T-helper 2 cell treated with Interferon-gamma antibody and Interleukin-4, amounts not matched to agents 5 μg/mL and 100 μg/mL, for 36 hours (primary cell): ENCODE results near the gene ASIP.
"Not testable (repeated sequence)": the region's sequence is repeated elsewhere in the genome, so short reads cannot be mapped to it uniquely, and the experiment has no call there.

Experiments
- DNase-seq: peaks from one replicate; pipeline ENCODE4 v3.0.0; 2021; ENCODE audit warnings: low spot score
- H3K27ac Mint-ChIP-seq: one replicate; pipeline ENCODE4 v1.8.0; 2021; ENCODE audit warnings: mild to moderate bottlenecking, mixed read lengths
- H3K27me3 Mint-ChIP-seq: one replicate; pipeline ENCODE4 v1.8.0; 2021; ENCODE audit warnings: low read depth, mixed read lengths
- H3K36me3 Mint-ChIP-seq: one replicate; pipeline ENCODE4 v1.8.0; 2021; ENCODE audit warnings: low read depth, mixed read lengths
- H3K4me1 Mint-ChIP-seq: one replicate; pipeline ENCODE4 v1.8.0; 2021; ENCODE audit warnings: low read depth, mixed read lengths
- H3K4me3 Mint-ChIP-seq: one replicate; pipeline ENCODE4 v1.8.0; 2022; ENCODE audit warnings: mild to moderate bottlenecking, moderate library complexity, mixed read lengths
- H3K9me3 Mint-ChIP-seq: one replicate; pipeline ENCODE4 v1.8.0; 2021; ENCODE audit warnings: mixed read lengths

The ASIP gene

DNA sequence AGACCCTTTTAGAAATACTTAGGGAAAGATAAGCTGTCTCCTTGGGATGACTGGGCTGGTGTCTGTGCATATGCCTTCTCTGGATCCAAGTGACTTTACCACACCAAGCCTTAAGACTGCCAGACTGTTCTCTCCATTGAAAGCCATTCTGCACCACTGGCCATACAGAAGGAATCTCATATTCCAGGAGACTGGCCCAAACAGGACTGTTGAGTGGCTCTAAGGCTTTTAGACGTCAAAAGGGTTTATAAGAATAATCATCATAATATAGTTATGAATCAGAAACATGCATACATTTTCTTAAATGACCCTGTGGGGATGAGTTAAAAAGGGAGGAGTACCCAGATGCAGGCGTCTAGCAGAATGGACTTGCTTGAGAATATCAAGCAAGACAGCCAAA, 17.0 kb upstream of the ASIP start:
- H3K4me3 Mint-ChIP-seq, H3K27me3 Mint-ChIP-seq, H3K27ac Mint-ChIP-seq, DNase-seq, H3K4me1 Mint-ChIP-seq, H3K36me3 Mint-ChIP-seq, H3K9me3 Mint-ChIP-seq: not testable (repeated sequence)

DNA sequence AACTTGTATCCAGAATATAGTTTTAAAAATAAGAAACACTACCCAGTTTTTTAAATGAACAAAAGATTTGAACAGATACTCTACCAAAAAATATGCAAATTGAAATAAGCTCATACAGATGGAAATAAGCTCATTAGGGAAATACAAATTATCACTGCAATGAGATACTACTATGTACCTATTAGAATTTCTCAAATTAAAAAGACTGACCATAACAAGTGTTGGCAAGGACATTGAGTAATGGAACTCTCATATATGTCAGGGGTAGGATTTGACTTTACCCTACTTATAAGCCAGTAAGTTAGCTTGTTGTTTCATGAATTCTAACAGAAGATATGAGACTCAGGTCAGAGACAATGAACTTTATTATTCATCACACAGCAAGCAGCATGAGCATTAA, 9.6 kb upstream of the ASIP start:
- DNase-seq: no peak
- Mint-ChIP-seq H3K4me1 (no peaks in the 10 kb centered on the region), H3K27ac (no peak overlapping the region), H3K4me3 (no peak overlapping the region), H3K9me3 (peaks cover 13% of the 10 kb centered on the region), H3K36me3 (no peaks in the 10 kb centered on the region), H3K27me3 (peaks cover 7% of the 10 kb centered on the region)

DNA sequence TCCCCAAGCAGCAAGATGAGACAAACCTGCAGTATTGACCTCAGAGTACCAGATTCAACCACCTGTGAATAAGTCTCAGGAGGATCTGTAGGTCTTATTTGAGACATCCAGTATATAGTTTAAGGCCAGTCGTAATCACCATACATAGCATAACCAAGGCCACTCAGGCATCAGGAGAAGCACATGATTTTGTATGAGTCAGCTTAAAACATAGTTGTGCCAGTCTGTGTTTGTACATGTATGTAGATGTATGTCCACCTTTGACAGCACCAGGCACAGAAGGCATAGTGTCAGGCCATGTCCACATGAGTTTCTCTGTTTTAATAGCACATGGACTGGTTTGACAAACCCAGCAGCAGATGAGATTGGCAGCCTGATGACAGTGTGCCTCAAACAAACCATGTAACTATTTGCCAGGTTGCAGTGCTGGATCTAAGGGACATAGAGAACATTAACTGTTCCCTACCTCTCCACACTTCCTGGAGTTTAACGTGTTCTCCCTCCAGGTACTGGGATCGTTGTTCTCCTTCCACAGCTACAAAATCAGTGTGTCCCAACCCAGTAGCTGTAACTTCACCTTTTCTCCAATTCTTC, 8.6 kb upstream of the ASIP start:
- H3K4me1 Mint-ChIP-seq: no peaks in the 10 kb centered on the region
- H3K9me3 Mint-ChIP-seq: peaks cover 21% of the 10 kb centered on the region
- H3K36me3 Mint-ChIP-seq: no peaks in the 10 kb centered on the region
- H3K27ac Mint-ChIP-seq: no peak overlapping the region
- H3K4me3 Mint-ChIP-seq: no peak overlapping the region
- H3K27me3 Mint-ChIP-seq: peaks cover 7% of the 10 kb centered on the region
- DNase-seq: no peak

DNA sequence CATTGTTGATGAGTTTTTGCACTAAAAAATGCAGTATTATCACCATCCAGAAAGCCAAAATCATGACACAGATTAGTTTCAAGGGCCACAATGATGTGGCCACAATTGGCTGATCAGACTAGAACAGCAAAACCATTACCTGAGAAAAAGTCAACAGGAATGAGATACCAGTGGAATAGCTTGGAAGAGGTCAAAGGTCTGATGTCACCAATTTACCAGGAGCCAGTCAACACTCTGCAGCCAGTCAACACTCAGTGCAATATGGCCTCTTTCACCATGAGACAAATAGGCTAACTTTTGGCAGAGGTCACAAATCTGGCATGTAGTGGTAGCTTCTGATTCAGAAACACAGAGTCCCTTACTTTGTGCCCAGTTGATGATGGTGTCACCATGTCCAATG, 7.5 kb upstream of the ASIP start:
- Mint-ChIP-seq H3K9me3 (peaks cover 30% of the 10 kb centered on the region), H3K4me3 (no peak overlapping the region), H3K4me1 (no peaks in the 10 kb centered on the region), H3K27me3 (peaks cover 12% of the 10 kb centered on the region), H3K36me3 (no peaks in the 10 kb centered on the region), H3K27ac (no peak overlapping the region)
- no peak for DNase-seq

DNA sequence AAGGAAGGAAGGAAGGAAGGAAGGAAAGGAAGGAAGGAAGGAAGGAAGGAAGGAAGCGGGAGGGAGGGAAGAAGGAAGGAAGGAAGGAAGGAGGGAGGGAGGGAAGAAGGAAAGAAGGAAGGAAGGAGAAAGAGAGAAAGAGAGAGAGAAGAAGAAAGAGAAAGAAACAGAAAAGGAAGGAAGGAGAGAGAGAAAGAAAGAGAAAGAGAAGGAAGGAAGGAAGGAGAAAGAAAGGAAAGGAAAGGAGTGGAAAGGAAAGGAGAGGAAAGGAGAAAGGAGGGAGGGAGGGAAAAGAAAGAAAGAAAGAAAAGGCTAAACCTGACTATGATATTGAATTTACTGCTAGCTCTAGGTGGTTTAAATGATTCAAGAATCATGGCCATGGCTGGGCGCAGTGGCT, 5.3 kb upstream of the ASIP start:
- DNase-seq: no peak
- peaks cover 2% of the 10 kb centered on the region for H3K36me3 Mint-ChIP-seq
- H3K27me3 Mint-ChIP-seq: peaks cover 18% of the 10 kb centered on the region
- H3K27ac Mint-ChIP-seq: no peak overlapping the region
- H3K4me1 Mint-ChIP-seq: peaks cover 2% of the 10 kb centered on the region
- peaks cover 30% of the 10 kb centered on the region for H3K9me3 Mint-ChIP-seq
- H3K4me3 Mint-ChIP-seq: no peak overlapping the region

DNA sequence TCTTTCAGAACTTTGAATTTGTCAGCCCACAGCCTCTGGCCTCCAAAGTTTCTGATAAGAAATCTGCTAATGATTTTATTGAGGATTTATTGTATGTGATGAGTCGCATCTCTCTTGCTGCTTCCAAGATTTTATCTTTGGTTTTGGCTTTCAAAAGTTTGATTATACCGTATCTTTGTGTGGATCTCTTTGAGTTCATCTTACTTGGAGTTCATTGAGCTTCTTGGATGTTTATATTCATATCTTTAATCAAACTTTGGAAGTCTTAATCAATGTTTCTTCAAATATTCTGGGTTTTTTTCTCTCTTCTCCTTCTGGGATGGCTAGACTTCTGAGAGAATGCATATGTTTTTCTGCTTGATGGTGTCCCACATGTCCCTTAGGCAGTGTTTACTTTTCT, 3.3 kb upstream of the ASIP start:
- no peak overlapping the region for H3K4me3 Mint-ChIP-seq
- H3K27me3 Mint-ChIP-seq: peaks cover 18% of the 10 kb centered on the region
- peaks cover 25% of the 10 kb centered on the region for H3K9me3 Mint-ChIP-seq
- no peak overlapping the region for H3K27ac Mint-ChIP-seq
- peaks cover 2% of the 10 kb centered on the region for H3K36me3 Mint-ChIP-seq
- H3K4me1 Mint-ChIP-seq: peaks cover 7% of the 10 kb centered on the region
- no peak for DNase-seq

DNA sequence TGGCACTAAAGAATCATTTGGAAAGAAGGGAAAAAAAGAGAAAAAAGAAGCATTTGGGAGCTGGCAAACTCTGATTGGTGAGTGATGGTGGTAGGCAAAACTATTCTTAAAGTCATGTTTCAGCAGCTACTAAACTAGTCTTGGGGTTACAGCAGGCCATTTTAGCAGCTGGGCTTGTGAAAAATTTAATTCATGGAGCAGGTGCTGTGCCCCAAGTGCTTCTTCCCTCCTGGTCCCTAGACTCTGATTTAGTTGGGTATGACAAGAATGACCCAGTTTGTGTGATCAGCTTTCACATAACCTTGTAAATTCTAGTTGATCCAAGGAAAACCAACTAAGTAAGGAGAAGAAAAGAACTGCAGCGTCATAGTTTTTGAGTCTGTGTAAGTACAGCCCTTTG, 1.1 kb upstream of the ASIP start:
- no peak for DNase-seq
- Mint-ChIP-seq H3K4me3 (no peak overlapping the region), H3K4me1 (peaks cover 7% of the 10 kb centered on the region), H3K27ac (no peak overlapping the region), H3K9me3 (peaks cover 25% of the 10 kb centered on the region), H3K36me3 (peaks cover 2% of the 10 kb centered on the region), H3K27me3 (peaks cover 16% of the 10 kb centered on the region)

DNA sequence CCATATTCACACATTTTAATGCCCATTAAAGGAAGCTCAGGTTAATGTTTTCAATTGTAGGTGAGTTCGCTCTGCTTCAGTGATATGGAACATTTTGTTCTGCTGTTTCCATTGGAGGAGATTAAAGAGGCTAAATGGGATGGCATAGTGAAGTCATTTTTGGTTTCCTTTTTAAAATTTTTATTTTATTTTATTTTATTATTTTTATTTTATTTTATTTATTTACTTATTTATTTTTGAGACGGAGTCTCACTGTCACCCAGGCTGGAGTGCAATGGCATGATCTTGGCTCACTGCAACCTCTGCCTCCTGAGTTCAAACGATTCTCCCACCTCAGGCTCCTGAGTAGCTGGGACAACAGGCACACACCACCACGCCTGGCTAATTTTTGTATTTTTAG, 792 bp downstream of the ASIP start:
- not testable (repeated sequence) for H3K4me3 Mint-ChIP-seq, H3K27ac Mint-ChIP-seq
- H3K27me3 Mint-ChIP-seq: peaks cover 16% of the 10 kb centered on the region

DNA sequence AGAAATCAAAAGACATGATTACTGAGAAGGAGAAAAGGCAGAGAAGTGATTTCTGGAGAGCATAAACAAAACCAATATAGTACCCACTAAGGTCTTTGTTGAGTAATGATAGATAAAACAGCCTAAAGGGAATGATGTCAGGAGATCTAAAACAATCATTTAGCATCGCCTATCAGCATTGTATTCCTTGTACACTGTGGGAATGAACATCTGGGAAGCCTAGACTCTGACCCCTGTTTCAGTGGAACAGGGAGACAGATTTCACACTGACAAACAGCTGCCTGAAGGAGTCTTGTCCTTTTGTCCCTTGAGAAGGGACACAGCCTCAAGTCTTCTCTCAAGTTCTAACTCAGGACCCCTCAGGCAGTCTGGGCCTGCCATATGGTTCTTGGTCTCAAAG, 1.7 kb downstream of the ASIP start:
- Mint-ChIP-seq H3K9me3 (peaks cover 7% of the 10 kb centered on the region), H3K27ac (no peak overlapping the region), H3K4me3 (no peak overlapping the region), H3K36me3 (peaks cover 2% of the 10 kb centered on the region), H3K4me1 (peaks cover 7% of the 10 kb centered on the region), H3K27me3 (peaks cover 13% of the 10 kb centered on the region)
- no peak for DNase-seq

More for the DNA sequence above, 792 bp downstream of the ASIP start:
- peaks cover 16% of the 10 kb centered on the region for H3K9me3 Mint-ChIP-seq
- not testable (repeated sequence) for H3K36me3 Mint-ChIP-seq, DNase-seq, H3K4me1 Mint-ChIP-seq

DNA sequence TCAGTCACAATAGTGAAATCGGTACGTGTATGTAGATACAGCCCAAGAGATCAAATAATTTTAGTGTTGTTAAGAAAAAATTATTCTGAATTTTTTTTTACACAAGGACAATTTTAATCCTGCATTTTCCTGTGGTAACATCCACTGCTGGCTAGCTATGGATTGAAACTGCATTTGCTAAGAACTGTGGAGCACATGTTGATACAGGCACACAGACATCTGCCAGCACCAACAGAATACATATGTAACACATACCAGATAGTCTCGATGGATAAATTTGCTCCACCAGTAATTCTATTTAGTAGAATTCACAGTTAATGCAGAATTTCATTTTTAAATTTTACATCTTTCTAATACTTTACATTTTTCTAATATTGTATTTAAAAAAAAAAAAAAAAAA, 2.2 kb downstream of the ASIP start:
- H3K27me3 Mint-ChIP-seq: peaks cover 9% of the 10 kb centered on the region
- DNase-seq: no peak
- no peak overlapping the region for H3K4me3 Mint-ChIP-seq
- H3K9me3 Mint-ChIP-seq: peaks cover 2% of the 10 kb centered on the region
- H3K4me1 Mint-ChIP-seq: peaks cover 11% of the 10 kb centered on the region
- peaks cover 2% of the 10 kb centered on the region for H3K36me3 Mint-ChIP-seq
- no peak overlapping the region for H3K27ac Mint-ChIP-seq

DNA sequence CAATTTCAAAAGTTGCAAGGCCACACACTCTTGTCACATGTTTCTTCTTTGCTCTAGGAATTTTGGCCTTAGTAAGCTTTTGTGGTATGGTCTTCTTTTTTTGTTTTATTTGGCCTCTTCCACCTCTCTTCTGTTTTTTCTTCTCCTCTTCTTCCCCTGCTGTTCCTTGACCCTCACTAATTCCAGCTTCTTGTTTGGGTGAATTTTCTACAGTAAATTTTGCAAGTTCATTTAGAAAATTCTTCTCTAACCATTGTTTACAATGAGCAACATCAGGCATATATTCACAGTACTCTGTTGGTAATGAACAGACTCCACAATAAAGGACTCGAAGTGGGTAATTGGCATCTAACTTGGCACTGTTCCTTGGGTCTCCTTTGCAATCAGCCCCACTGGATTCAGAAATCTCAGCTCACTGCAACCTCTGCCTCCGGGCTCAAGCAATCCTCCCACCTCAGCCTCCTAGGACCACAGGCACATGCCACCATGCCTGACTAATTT, 5.0 kb downstream of the ASIP start:
- Mint-ChIP-seq H3K36me3 (no peaks in the 10 kb centered on the region), H3K27ac (no peak overlapping the region), H3K9me3 (no peaks in the 10 kb centered on the region), H3K27me3 (peaks cover under 1% of the 10 kb centered on the region), H3K4me3 (no peak overlapping the region), H3K4me1 (peaks cover 16% of the 10 kb centered on the region)
- DNase-seq: no peak

DNA sequence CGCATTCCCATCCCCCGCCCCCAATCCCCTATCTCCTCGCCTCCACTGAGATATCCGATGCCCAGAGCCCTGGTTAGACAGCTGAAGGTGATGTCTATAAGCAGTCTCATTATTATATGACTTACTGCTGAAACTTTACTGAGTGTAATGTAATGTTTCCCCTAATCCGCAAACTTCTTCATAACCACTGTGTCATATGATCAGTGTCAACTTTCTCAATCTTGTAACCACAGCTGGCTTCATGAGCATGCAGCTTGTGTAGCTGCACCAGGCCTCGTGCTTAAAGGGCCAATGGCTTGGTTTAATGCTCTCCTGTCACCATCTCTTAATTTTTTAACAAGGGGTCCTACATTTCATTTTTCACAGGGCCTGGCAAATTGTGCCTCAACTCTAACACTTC, 8.1 kb downstream of the ASIP start:
- Mint-ChIP-seq H3K36me3 (no peaks in the 10 kb centered on the region), H3K4me1 (peaks cover 13% of the 10 kb centered on the region), H3K4me3 (peak overlapping the region; percentile 5), H3K9me3 (no peaks in the 10 kb centered on the region), H3K27me3 (no peaks in the 10 kb centered on the region), H3K27ac (no peak overlapping the region)
- peak; percentile 31 for DNase-seq

DNA sequence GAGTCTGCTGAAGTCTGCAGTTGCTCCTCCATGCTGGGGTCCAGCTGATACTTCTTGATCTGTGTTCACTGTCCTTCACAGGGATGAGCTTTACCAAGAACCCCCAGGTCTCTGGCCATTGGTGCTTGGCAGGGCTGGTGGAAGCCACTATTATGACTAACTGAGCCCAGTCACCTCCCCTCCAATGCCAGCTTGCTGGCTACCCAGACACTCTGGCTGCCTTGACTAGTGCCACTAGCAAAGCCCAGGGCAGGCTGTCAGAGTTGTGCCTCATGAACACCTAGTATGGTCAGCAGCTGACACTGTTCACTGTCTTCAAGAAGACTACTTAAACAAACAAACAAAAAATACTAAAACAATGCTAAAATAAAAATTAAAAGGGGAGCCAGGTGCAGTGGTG, 8.8 kb downstream of the ASIP start:
- DNase-seq: no peak
- Mint-ChIP-seq H3K36me3 (no peaks in the 10 kb centered on the region), H3K4me3 (no peak overlapping the region), H3K4me1 (peaks cover 13% of the 10 kb centered on the region), H3K27me3 (no peaks in the 10 kb centered on the region), H3K27ac (no peak overlapping the region), H3K9me3 (no peaks in the 10 kb centered on the region)

DNA sequence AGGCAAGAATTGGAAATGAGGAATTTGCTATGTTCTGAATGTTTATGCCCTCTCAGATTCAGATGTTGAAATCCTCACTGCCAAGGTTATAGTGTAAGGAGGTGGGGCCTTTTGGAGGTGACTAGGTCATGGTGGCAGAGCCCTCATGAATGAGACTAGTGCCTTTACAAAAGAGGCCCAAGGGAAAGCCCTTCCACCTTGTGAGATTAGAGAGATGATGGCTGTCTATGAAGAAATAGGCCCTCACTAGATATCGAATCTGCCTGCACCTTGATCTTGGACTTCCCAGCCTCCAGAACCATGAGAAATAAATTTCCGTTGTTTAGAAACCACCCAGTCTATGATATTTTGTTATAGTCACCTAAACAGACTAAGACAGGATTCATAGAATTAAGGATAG, 10.4 kb downstream of the ASIP start:
- Mint-ChIP-seq H3K27ac (no peak overlapping the region), H3K9me3 (no peaks in the 10 kb centered on the region), H3K4me3 (no peak overlapping the region), H3K4me1 (peaks cover 13% of the 10 kb centered on the region), H3K36me3 (no peaks in the 10 kb centered on the region), H3K27me3 (no peaks in the 10 kb centered on the region)
- no peak for DNase-seq

DNA sequence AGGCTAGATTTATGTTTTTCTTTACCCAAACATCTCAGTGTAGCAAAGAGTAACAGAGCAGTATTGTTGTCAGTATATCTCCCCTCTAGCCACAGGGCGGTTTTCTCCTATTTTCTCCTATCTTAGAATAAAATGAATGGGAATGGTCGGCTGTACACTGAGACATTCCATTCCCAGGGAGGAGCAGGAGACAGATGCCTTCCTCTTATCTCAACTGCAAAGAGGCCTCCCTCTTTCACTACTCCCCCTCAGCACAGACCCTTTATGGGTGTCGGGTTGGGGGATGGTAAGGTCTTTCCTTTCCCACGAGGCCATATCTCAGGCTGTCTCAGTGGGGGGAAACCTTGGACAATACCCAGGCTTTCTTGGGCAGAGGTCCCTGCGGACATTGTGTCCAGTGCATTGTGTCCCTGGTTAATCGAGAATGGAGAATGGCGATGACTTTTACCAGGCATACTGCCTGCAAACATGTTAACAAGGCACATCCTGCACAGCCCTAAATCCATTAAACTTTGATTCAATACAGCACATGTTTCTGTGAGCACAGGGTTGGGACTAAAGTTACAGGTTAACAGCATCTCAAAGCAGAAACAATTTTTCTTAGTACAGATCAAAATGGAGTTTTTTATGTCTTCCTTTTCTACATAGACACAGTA, 11.3 kb downstream of the ASIP start:
- H3K4me3 Mint-ChIP-seq, H3K9me3 Mint-ChIP-seq, H3K27me3 Mint-ChIP-seq, H3K36me3 Mint-ChIP-seq, H3K27ac Mint-ChIP-seq, DNase-seq: not testable (repeated sequence)
- H3K4me1 Mint-ChIP-seq: peaks cover 13% of the 10 kb centered on the region
